Measurements from ENCODE around the gene PCSK7.

PCSK7 gene

GRCh38 chr11:117230999-117231841 is 653 bp downstream of the PCSK7 start:
- no peak for DNase-seq

- DNase-seq, result peak; percentile 41
Observed at GRCh38 chr11:117230286-117230961, 1.4 kb downstream of the PCSK7 start.

DNA sequence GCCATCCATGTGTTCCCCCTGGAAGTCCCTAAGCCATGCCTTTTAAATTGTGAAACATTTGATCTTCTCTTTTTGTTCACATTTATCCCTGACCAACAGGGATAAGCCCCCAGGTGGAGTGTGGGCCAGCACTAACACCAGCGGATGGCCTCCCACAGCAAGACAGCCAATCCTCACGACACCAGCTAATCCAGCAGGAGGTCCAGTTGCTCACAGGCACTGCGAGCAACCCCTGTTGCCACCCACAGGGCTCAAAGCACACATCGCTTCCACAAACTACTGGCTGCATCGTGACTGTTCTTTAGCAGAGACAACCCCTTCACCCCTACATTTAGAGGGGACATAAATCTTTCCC is 2.0 kb downstream of the PCSK7 start:
- no peak for DNase-seq

- no peak for DNase-seq
Observed at GRCh38 chr11:117229411-117229810, 2.5 kb downstream of the PCSK7 start.

DNA sequence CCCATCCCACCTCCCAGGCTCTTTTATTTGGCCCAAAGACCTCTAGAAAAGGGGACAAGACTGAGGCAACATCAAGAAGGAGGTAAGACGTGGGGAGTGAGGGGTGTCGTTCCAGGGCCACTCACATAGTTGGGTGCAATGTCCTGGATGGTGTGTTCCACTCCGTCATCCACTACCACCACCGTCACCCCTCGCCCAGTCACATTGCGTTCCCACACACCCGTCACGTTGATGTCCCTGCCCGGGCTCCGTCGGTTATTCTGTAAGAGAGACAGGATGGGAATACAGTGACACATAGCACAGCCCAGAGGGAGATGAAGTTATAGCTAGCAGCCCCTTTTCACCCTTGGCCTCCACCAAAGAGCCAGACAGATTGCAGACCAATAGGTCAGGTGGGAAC is 3.8 kb downstream of the PCSK7 start:
- no peak for DNase-seq

- DNase-seq, result peak; percentile 21
Observed at GRCh38 chr11:117226388-117227385, 5.2 kb downstream of the PCSK7 start.

DNA sequence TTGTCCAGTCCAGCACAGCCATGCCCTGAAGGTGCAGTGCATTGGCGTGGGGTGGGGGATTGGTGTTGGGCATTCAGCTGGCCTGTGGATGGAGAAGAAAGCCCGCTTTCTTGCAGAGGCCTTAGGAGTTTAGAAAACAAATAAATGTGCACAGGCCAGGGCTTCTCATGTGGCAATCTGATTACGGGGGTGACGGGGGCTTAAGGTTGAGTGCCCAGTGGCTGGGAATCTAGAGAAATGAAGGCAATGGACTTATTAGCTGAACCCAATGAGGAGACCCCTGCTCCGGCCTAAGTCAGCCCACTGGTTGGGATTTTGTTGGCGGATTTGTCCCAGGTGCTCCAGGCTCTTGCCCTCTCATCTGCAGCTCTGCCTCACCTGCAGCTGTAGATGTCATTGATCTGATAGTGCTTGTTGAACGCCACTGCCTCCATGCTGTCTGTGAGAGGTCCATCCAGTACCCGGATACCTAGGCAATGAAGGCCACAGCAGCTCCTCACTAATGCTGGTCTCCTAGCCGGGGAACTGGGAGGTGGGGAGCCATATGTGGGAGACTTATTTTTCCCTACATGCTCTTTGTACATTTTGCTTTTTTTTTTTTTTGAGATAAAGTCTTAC is 6.2 kb downstream of the PCSK7 start:
- DNase-seq, result no peak

GRCh38 chr11:117223741-117224689 is 7.9 kb downstream of the PCSK7 start:
- no peak for DNase-seq

- no peak for DNase-seq
Observed at GRCh38 chr11:117222991-117223740, 8.7 kb downstream of the PCSK7 start.

DNA sequence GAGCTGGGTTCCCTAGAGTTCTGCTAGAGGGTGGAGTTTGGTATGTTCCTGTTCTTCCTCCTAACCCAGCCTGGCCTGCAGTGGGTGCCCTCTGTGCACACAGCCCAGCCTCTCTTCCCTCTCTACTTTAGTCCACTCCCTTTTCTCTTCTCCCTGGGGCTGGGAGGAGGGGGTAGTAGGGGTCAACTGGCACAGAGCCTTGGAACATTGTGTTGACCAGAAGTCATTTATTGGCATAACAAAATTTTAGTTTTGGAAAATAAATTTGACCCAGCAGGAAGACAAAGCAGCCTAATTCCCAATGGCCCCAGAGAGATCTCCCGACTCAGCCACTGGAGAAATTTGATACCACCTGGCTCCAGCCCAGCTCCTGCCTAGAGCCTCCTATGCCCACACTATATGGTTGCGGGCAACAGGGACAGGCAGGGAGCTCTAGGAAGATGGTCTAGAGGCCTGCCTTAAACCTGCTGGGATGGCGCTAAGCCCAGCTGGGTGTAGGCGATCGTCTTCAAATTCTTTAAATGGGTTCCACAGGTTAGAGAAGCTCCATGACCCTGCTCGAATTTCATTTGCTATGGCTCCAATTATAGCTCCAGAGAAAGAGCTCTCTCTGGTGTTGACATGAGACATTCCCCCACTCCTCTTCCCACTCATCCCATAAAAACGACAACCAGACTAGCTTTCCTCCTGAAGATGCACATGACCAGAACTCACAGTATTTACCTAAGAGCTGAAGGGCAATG is 9.9 kb downstream of the PCSK7 start:
- DNase-seq, result no peak

DNA sequence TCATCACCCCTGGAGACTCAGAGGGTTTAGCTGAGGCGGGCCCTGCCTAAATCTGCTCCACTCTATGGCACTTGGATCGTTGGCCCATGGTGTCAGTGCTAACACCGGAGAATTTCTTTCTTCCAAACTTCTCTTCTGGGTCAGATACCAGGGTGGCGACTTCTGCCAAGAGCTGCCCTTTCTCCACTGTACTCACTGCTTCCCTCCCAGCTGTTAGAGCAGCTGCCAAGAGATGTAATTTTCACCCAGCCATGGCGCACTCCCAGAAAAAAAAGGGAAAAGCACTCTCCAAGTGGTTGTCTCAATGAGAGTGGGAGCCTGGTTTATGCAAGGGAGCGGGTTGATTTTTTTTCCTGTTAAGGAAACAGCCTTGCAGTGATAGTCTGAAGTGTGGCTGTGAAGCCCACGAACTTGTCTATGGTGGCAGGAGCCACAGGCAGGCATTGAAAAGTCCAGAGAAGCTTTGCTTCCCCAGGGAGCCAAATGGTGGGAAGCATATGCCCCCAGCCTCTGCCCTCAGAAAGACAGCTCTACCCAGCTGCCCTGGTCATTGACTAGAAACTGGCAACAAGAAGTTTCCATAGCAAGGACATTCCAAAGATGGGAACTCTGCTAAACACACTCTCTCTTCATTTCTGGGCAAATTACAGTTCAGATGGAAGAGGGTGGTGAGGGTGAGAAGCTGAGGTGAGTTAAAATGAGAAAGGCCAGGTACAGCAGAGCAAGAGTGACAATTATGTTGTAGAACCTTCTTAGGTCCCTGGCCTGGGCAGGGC is 10.7 kb downstream of the PCSK7 start:
- DNase-seq, result no peak

DNA sequence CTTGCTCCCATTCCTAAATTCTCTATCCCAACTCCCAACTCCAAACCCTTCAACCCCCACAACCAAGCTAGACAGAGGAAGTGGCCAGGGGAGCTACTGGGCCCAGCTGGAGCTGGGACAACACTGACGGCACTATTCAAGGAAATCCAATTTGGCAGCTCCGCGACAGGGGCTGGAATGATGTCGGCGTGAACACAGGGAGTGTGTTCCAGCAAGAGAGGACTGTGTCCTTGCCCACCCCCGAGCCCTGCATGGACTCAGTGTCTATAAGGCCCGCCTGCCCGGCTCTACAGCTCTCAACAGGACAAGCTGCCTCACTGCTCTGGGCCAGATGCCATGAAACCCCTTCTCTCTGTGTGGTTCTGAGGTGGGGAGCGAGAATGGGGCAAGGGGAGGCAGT is 11.3 kb downstream of the PCSK7 start:
- no peak for DNase-seq

DNA sequence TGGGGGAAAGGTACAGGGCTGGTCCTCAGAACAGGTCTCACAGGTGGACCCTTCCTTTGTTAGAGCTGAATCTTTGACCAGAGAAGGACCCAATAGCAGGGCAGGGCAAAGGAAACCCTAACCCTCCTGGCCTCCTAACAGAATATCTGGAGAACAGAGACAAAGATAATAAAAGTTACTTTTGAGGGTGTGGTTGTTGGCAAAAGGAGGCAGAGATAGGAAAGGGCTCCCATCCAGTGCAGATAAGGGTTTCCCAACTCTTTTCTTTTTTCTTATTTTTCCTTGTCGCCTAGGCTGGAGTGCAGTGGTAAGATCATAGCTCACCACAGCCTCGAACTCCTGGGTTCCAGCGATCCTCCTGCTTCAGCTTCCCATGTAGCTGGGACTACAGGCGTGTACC is 11.9 kb downstream of the PCSK7 start:
- no peak for DNase-seq

DNA sequence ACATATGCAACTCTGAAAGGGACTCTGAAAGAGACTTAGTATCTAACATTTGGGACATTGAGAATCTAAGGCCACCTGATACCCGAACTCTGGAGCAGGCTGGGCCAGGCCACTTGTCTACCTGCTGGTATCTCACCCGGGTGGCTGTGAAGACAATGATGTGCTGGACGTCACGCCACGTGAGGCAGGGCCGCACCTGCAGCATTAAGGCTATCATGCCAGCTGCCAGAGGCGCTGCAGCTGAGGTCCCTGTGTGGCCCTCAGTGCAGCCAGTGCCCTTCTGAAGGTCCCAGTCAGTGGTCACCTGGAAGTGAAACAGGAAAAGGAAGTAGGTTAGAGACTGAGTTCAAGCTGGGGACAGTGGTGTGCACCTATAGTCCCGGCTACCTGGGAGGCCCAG is 12.4 kb downstream of the PCSK7 start:
- no peak for DNase-seq

DNA sequence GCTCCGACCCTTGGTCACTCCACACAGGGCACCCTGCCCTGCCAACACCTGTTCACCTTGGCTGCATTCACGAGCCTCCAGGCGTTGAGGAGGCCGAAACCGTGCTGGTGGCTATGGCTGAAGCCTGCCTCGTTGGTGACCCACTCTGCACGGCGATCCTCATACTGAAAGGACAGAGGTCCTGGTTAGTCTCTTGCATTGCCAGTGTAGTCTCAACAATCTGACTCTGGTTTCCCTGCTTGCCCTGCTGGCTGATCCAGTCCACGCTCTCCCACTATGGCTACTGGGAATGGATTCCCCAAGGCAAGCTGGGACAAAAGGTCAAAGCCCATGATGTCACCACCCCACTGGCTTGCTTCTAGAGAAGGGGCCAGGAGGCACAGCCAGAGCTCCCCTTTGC is 12.9 kb downstream of the PCSK7 start:
- no peak for DNase-seq

- DNase-seq, result no peak
Observed at GRCh38 chr11:117218133-117218915, 13.5 kb downstream of the PCSK7 start.

GRCh38 chr11:117217141-117218084 is 14.5 kb downstream of the PCSK7 start:
- DNase-seq, result no peak

All from stimulated activated CD4-positive, alpha-beta T cell treated with anti-CD3 and anti-CD28 coated beads, Interleukin-4, amount 100 ng/mL, for 1 hour (primary cell).